ENCODE results near the gene TBC1D2B. TPM values are rescaled to one million over a fixed set of nuclear protein-coding genes. Genes with fewer than 3 reads are reported as not detected.

Gene TBC1D2B
- total and polyA plus RNA-seq, 2 donors from 2014 or later, result 8.5 to 41.6 TPM

DNA sequence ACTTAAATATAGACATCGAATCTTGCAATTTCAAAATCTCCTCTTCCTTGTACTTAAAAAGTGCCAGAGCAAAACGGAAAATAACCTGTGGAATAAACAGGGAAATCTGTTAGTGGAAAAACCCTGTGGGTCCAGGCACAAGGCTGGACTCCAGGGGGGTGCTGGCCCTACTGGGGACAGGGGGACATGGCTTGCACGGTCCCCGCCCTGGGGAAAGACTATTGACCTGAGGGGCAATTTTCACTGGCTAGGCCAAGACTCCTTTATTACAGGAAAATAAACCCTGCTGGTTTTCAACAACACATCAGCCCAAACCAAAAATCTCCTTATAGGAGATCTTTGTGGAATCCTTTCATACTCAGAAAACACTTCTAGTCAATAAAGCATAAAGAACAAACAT is 75.9 kb downstream of the TBC1D2B start:
- Histone ChIP-seq H3K9me3 (ENCODE audit: control insufficient read depth in 2 of 3, insufficient read depth in 1 of 3, low read length in 3 of 3) (no peaks in the 10 kb centered on the region), H3K27me3 (ENCODE audit: control insufficient read depth, insufficient read depth, low read length) (no peaks in the 10 kb centered on the region), H3K4me3 (ENCODE audit: low read length in 3 of 3) (no peak overlapping the region), H3K36me3 (ENCODE audit: control insufficient read depth in 2 of 3, insufficient read depth in 3 of 3, low read length in 3 of 3) (peaks cover 2 to 38% (median 13%) of the 10 kb centered on the region in 3 donors), H3K9ac (ENCODE audit: low read length in 3 of 3) (no peak overlapping the region), H3K27ac (ENCODE audit: low read depth in 2 of 2, low read length in 2 of 2) (no peak overlapping the region), H3K4me1 (ENCODE audit: control insufficient read depth in 2 of 3, insufficient read depth in 2 of 3, low read depth in 1 of 3, low read length in 3 of 3) (peaks cover 0 to 7% (median 0%) of the 10 kb centered on the region in 3 donors)
- no peak for FAIRE-seq
- DNase-seq, result no peak
- intact Hi-C loops (cut with DNase I), result no loop called here
- TF ChIP-seq, protein P1, sequence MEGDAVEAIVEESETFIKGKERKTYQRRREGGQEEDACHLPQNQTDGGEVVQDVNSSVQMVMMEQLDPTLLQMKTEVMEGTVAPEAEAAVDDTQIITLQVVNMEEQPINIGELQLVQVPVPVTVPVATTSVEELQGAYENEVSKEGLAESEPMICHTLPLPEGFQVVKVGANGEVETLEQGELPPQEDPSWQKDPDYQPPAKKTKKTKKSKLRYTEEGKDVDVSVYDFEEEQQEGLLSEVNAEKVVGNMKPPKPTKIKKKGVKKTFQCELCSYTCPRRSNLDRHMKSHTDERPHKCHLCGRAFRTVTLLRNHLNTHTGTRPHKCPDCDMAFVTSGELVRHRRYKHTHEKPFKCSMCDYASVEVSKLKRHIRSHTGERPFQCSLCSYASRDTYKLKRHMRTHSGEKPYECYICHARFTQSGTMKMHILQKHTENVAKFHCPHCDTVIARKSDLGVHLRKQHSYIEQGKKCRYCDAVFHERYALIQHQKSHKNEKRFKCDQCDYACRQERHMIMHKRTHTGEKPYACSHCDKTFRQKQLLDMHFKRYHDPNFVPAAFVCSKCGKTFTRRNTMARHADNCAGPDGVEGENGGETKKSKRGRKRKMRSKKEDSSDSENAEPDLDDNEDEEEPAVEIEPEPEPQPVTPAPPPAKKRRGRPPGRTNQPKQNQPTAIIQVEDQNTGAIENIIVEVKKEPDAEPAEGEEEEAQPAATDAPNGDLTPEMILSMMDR (IDR thresholded peaks at IDR 0.05; ENCODE audit: borderline replicate concordance, extremely low read depth, insufficient read depth), result no peak

DNA sequence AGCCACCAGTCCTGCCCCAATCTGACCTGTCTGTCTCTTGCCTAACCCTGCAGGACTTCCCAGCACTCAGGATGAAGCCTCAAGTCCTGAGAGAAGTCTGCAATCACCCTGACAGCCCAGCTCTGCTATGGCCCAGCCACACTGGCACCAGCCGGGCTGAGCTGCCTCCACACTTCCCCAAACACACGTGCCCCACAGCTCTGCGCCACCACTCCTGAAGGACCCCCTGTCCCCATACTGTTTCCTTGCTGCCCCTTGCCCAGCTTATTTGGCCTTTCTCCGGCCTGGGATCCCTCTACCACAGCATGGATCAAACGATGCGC is 76.6 kb downstream of the TBC1D2B start:
- Histone ChIP-seq H3K4me1 (ENCODE audit: control insufficient read depth in 2 of 3, insufficient read depth in 2 of 3, low read depth in 1 of 3, low read length in 3 of 3) (peaks cover 0 to 7% (median 0%) of the 10 kb centered on the region in 3 donors), H3K36me3 (ENCODE audit: control insufficient read depth in 2 of 3, insufficient read depth in 3 of 3, low read length in 3 of 3) (peaks cover 2 to 38% (median 13%) of the 10 kb centered on the region in 3 donors), H3K9ac (ENCODE audit: low read length in 3 of 3) (no peak overlapping the region), H3K27me3 (ENCODE audit: control insufficient read depth, insufficient read depth, low read length) (no peaks in the 10 kb centered on the region), H3K27ac (ENCODE audit: low read depth in 2 of 2, low read length in 2 of 2) (no peak overlapping the region), H3K4me3 (ENCODE audit: low read length in 3 of 3) (no peak overlapping the region), H3K9me3 (ENCODE audit: control insufficient read depth in 2 of 3, insufficient read depth in 1 of 3, low read length in 3 of 3) (no peaks in the 10 kb centered on the region)
- intact Hi-C loops (cut with DNase I), result no loop called here
- TF ChIP-seq, protein P1 (IDR thresholded peaks at IDR 0.05; ENCODE audit: borderline replicate concordance, extremely low read depth, insufficient read depth), result no peak
- no peak for FAIRE-seq
- peak in 1 of 5 donors; percentile 53 for DNase-seq

DNA sequence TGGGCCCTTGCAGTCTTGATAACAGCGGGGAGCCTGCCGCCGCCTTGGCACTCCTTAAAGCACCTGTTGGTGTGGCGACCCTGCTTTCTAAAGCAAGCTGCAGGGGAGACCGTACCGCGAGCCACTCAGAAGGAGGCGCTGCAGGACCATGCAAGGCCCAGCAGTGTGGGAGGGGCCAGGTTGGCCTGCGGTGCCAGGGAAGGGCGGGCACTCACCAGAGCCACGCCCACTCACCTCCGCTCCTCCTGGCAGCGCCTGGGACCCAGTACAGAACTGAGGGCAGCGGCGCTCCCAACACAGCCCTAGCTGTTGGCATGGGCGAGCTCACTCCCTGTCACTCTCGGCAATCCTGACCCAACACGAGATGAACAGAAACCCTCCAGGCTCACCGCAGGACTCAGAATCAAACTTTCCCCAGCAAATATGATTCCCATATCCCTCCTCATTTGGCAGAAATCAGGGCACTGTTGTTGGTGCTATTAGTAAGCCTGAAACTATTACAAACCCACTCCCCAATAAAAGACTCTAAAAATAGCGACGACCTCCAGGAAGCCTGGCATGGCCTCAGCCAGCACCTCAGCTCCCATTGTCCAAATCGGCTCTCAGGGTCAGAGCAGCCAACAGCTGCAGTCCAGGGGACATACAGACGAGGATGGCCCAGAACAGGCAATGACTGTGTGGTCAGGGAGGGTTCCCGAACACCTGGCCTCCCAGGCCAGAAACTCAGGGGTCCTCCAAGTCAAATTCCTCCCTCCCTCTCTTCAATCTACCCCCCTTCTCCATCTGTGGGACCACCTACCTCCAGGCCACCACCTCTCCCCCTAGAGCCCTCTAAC is 77.2 kb downstream of the TBC1D2B start:
- Histone ChIP-seq H3K9me3 (ENCODE audit: control insufficient read depth in 2 of 3, insufficient read depth in 1 of 3, low read length in 3 of 3) (no peaks in the 10 kb centered on the region), H3K27me3 (ENCODE audit: control insufficient read depth, insufficient read depth, low read length) (no peaks in the 10 kb centered on the region), H3K4me1 (ENCODE audit: control insufficient read depth in 2 of 3, insufficient read depth in 2 of 3, low read depth in 1 of 3, low read length in 3 of 3) (peaks cover 0 to 7% (median 0%) of the 10 kb centered on the region in 3 donors), H3K4me3 (ENCODE audit: low read length in 3 of 3) (no peak overlapping the region), H3K9ac (ENCODE audit: low read length in 3 of 3) (no peak overlapping the region), H3K27ac (ENCODE audit: low read depth in 2 of 2, low read length in 2 of 2) (no peak overlapping the region), H3K36me3 (ENCODE audit: control insufficient read depth in 2 of 3, insufficient read depth in 3 of 3, low read length in 3 of 3) (peaks cover 2 to 38% (median 13%) of the 10 kb centered on the region in 3 donors)
- intact Hi-C loops (cut with DNase I), result no loop called here
- no peak for FAIRE-seq
- TF ChIP-seq, protein P1 (IDR thresholded peaks at IDR 0.05; ENCODE audit: borderline replicate concordance, extremely low read depth, insufficient read depth), result peak; percentile 71
- DNase-seq, result peak; percentile 84 to 93 (median 90)
